ENCODE measurements around the gene USP16. TPM values are rescaled to one million over a fixed set of nuclear protein-coding genes. Genes with fewer than 3 reads are reported as not detected.

Gene USP16
- total RNA-seq, 1 experiment from 2014 or later: 45.7 TPM

DNA sequence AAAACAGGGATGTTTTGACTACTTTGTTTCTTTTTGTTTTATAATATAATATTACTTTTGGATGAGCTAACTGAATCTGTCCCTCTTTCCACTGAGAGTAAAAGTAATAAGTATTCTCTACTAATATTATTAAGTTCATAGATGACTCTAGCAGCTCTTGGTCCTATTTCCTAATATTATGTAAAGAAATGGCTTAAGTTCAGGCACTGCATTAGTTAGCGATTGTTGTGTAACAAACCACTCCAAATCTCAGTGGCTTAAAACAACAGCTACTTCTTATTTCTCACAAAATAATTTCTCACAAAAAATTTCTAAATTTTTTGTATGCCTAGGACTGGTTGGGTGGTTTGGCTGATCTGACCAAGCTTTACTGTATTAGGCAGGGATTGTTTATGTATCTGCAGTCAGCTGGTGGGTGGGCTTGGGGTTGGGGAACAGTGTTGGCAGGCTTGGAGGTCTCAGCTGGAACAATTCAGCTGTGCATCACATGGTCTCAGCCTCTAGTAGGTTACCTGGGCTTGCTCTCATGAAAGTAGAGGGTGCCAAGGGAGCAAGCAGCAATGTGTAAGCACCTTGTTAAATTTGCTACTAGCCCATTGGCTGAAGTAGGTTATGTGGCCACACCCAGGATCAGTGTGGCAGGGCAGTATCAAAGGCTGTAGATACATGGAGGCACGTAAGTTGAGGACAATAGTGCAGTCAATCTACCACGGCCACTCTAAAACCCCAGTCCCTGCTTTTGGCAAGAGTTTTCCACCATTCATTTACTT is 57.8 kb downstream of the USP16 start:
- DNase-seq (ENCODE audit: low spot score): no peak

DNA sequence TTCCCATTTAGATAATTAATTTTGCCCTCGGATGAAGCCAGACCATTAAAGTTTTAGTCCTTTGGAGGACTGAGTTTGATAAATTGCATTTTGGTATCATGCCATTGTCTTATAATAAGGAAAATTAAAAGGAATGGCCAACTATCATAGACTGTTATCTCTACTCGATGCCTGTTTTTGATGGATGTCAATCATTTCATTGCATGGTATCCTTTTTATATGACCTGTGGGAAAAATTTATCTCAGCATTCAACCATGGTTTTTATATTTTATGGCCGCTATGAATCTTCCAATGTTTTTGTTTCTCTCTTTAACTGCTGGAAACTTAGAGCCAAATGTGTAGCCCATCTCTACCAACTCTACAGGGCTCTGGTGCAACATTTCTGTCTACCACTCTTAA is 58.8 kb downstream of the USP16 start:
- no peak for DNase-seq (ENCODE audit: low spot score)

DNA sequence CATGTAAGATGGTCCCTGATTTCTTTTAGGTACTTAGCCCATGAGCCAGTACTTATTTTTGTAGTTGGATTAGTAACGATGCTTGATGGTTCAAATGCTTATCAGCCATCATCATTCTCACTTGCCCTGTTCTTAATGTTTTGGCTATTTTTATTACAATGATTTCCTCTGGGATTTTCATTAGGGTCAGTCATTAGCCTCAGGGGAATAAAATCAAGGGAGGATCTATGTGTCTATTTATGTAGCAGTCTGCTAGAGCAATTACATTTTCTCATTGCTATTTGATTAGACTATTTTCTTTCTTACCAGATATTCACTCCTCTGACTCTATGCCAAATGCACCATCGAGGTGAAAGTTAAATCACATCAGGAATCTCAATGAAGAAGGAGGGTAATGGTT is 59.9 kb downstream of the USP16 start:
- no peak for DNase-seq (ENCODE audit: low spot score)

DNA sequence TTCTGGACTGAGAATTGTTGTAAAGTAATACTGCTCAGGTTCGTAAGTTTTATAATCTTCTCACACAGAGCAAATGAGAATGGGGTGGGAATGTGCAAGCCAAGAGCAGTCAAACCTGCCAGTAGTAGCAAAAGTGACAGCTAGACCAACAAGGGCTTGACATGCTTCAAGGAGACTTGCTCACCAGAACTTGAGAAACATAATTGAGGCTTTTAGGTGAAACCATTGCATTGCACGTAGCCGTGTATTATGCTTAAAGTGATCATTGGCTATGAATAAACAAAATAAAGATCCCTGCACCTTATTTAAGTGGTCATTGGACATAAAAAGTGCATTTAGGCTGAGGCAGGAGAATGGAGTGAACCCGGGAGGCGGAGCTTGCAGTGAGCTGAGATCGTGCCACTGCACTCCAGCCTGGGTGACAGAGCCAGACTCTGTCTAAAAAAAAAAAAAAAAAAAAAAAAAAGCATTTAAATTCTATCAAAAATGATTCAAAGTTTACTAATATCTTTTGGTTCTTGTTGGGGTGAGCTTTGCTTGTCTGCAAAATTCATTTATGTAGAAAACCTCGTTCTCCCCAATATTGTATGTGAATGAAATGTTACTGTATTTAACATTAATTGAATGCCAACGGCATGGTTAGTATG is 60.8 kb downstream of the USP16 start:
- DNase-seq (ENCODE audit: low spot score): no peak

DNA sequence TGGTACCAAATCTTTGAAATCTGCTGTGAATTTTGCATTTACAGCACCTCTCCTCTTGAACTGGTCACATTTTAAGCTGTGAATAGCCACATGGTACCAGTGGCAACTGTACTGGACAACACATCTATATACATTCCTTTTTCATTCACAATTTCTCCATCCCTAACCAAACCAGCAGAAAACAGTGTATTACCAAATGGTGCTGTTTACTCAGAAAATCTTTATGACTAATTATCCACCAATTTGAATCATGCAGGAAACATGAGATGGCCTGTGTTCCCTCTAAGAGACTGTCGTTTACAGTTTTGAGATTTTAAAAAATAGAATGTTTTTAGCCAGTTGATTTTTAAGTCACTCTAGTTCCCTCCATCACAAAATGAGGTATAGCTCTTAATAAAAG is 66.6 kb downstream of the USP16 start:
- no peak for DNase-seq (ENCODE audit: low spot score)

DNA sequence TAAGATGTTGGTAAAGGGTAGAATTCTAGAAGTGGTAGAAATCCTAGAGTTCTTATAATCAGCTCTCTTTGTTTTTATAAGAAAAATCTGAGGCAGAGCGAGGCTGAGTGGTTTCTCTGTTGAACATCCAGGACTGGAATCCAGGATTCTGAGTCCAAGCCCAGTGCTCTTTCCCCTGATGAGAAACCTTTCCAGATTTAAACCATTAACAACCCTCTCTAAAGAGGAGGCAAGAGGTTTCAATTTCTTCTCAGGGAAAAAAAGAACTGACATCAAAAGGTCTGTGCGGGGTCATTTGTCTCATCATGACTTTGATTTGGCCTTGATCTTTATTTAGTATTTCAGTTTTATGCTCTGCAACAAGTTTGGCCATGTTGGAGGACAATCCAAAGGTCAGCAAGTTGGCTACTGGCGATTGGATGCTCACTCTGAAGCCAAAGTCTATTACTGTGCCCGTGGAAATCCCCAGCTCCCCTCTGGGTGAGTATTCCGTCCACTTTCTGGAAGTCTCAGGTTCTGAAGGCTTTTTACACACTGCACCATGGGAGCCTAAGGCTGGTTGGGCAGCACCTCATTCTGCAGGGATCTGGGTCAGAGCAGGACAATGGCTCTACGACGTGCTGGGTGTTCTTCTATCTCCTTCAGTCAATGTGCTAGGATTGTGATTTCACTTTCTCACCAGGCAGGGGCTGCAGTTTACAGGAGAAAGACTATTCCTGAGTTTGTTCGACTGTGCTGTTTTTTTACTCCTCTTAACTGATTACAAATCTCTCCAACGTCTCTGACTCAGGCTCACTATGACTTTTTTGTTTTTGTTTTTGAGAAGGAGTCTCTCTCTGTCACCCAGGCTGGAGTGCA is 67.9 kb downstream of the USP16 start:
- peak; percentile 50 for DNase-seq (ENCODE audit: low spot score)

DNA sequence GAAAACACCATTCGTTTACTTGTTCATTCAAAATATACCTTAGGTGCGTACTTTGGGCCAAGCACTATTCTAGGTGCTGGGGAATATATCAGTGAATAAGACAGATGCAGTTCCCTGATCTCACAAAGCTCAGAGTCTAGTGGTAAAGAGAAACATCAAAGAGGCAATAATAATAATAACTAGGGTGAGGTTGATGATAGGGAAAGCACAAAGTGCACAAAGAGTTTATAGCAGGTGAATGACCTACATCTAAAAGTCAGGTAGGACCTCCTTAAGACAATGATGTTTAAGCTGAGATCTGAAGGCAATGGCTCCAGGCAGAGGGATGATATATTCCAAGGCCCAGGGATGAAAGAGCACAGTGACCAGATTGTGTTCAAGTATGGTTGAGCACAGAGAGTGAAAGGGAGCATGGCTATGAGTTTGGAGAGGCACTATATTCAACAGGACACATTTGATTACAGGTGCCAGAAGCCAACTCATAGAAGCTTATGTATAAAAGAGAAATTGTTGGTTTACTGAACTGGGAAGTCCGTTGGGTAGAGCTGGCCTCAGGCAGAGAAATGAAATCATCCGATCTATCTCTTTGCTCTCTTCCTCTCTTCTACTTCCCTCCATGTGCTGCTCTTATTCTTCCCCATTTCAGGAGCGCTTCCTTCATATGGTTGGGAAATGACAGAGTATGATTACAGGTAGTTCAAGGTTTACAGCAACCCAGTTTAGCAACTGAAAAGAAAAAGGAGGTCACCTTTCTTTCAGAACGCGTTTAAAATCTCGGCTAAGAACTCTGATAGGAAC is 71.9 kb downstream of the USP16 start:
- no peak for DNase-seq (ENCODE audit: low spot score)

DNA sequence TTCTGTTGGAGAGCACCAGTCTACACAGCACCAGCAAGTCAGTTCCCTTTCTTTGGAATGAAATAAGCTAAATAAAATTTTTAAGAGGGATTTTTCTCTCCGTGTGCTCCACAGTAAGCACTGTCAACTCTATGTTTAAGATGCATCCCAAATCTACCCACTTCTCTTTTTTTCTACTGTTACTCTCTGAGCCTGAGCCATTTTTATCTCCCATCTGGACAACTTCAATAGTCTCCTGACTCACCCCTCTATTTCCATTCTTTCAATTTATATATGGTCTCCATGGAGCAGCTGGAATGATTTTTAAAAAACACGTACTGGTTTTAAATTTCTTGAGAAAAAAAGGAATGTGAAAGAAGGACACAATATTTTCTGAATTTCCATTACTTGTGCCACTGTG is 73.7 kb downstream of the USP16 start:
- DNase-seq (ENCODE audit: low spot score): no peak

DNA sequence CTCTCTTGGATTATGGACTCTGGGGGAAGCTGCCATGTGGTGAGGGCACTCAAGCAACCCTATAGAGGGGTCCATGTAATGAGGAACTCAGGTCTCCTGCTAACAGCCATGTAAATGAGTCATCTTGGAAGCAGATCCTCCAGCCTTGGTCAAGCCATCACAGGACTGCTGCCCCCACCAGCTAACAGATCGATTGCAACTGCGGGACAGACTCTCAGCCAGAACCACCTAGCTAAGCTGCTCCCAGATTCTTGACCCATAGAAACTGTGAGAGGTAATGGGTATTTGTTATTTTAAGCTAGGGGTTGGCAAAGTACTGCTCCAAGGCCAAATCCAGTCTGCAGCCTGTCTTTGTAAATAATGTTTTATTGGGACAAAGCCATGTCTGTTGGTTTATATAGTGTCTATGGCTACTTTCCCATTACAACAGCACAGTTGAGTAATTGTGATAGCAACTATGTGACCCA is 78.4 kb downstream of the USP16 start:
- no peak for DNase-seq (ENCODE audit: low spot score)

Other genes with a start within 250 kb of the USP16 start
- gene LTN1, start 31.8 kb upstream of the USP16 start, total RNA-seq (2014; rRNA removed; shearing (Covaris generic)): 15.5 and 20.1 TPM in 2 replicates
- gene RWDD2B, start 5.3 kb upstream of the USP16 start, total RNA-seq (2014; rRNA removed; shearing (Covaris generic)): 8.8 and 8.9 TPM in 2 replicates
- gene CCT8, start 49.0 kb downstream of the USP16 start, total RNA-seq (2014; rRNA removed; shearing (Covaris generic)): 334 and 412 TPM in 2 replicates
- gene MAP3K7CL, start 106.0 kb downstream of the USP16 start, total RNA-seq (2014; rRNA removed; shearing (Covaris generic)): 2.9 and 4.0 TPM in 2 replicates

All from H4 (cell line).